NCI-H774 (cell line): ENCODE measurements around the gene PCSK6.

Experiments
- DNase-seq: peaks from one replicate; lab custom pipeline; 2025; lab: John Stamatoyannopoulos, UW

PCSK6 gene

GRCh38 chr15:101498717-101499480, 9.4 kb upstream of the PCSK6 start:
- no peak for DNase-seq

- no peak for DNase-seq
Measured at GRCh38 chr15:101498076-101498716, 8.7 kb upstream of the PCSK6 start.

- DNase-seq, result no peak
Measured at GRCh38 chr15:101497484-101498034, 8.1 kb upstream of the PCSK6 start.

- DNase-seq, result no peak
Measured at GRCh38 chr15:101497017-101497416, 7.5 kb upstream of the PCSK6 start.

GRCh38 chr15:101496198-101496986, 6.9 kb upstream of the PCSK6 start:
- DNase-seq, result no peak

GRCh38 chr15:101495334-101496197, 6.1 kb upstream of the PCSK6 start:
- DNase-seq, result no peak

GRCh38 chr15:101494251-101494796, 4.8 kb upstream of the PCSK6 start:
- no peak for DNase-seq

GRCh38 chr15:101492766-101493692, 3.5 kb upstream of the PCSK6 start:
- no peak for DNase-seq

- no peak for DNase-seq
Measured at GRCh38 chr15:101491734-101492640, 2.5 kb upstream of the PCSK6 start.

- DNase-seq, result no peak
Measured at GRCh38 chr15:101490922-101491733, 1.6 kb upstream of the PCSK6 start.

- DNase-seq, result no peak
Measured at GRCh38 chr15:101490408-101490891, 943 bp upstream of the PCSK6 start.

- DNase-seq, result no peak
Measured at GRCh38 chr15:101489237-101489598, 289 bp downstream of the PCSK6 start.

- no peak for DNase-seq
Measured at GRCh38 chr15:101488300-101489164, 975 bp downstream of the PCSK6 start.

- no peak for DNase-seq
Measured at GRCh38 chr15:101486696-101487459, 2.6 kb downstream of the PCSK6 start.

- no peak for DNase-seq
Measured at GRCh38 chr15:101483462-101483861, 6.0 kb downstream of the PCSK6 start.
